NCI-H526 treated with DMSO at 0.1 percent for 48 hours (cell line): Measurements from ENCODE around the gene SLC1A2.

Experiments used
- DNase-seq: peaks from one replicate; lab custom pipeline; 2025; lab: John Stamatoyannopoulos, UW

SLC1A2 gene

DNA sequence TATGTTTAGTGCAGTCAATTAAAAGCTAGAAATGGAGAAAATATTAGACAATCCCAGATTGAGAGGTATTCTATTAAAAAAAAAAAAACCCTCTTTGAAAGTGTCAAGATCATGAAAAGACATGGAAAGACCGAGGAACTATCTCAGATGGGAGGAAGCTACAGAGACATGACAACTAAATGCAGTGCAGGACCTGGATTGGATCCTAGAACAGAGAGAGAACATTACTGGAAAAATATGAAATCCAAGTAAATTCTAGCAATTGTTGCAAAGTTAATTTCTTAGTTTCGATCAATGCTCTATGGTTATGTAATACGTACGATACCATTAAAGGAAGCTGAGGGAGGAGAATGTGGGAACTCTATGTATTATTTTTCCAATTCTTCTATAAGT, 43.2 kb downstream of the SLC1A2 start:
- DNase-seq, result no peak

DNA sequence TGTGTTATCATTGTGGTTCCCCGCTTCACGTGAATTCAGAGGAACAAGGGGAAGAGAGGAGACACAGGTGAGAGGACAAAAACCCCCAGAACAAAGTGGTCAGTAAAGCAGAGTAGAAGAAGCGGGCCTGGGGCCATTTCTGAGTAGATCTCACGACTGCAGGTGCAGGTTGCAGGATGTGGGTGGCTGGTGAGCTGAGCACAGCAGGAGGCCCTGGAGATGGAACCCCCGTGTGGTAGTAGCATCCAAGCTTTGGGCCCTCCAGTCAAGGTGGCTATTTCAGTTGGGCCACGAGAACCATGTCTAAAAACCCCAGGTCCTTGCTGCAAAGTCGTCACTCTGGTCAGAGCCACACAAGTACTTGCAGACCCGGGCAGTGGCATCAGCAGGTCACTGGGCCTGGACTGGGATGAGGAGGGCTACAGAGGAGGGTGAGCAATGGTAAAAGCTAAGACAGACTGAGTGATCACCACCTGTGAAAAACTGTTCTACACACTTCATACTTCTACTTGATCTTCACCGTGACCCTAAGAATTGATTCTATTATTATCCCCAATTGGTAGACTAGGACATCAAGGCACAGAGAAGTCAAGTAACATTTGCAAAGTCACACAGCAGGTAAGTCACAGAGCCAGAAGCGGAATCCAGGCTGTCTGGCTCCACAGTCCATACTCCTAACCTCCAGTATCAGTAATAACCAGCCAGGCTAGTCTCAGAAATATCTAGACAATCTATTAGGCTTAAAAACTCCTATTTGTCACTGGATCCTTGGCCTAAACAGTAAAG, 43.8 kb downstream of the SLC1A2 start:
- no peak for DNase-seq

DNA sequence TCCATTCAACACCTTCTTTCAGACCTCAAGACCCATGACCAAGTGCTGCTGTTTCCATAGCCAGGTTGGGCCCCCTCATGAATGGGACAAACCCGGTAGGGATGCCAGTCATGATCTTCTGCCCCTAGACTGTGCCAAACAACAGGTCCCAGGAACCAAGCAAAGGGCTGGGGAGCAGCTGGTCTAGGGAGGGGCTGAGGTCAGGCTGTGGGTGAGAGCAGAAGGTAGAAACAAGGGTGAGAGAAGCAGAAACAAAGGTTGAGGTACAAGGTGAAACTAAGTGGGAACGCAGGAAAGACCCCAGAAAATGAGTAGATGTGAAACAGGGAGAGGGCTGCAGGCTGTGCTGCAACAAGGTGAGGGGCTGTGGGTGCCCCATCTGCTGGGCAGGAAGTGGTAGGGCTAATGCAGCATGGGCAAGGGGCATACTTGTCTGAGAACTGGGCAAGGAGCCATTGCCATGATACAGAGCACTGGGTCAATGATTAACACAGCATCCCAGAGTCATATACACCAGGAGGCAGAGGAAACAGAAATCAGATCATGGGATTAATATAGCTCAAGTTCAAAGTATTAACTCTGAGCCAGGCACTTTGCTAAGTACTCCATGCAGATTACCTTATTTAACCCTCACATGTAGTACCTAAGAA, 45.9 kb downstream of the SLC1A2 start:
- DNase-seq, result no peak

DNA sequence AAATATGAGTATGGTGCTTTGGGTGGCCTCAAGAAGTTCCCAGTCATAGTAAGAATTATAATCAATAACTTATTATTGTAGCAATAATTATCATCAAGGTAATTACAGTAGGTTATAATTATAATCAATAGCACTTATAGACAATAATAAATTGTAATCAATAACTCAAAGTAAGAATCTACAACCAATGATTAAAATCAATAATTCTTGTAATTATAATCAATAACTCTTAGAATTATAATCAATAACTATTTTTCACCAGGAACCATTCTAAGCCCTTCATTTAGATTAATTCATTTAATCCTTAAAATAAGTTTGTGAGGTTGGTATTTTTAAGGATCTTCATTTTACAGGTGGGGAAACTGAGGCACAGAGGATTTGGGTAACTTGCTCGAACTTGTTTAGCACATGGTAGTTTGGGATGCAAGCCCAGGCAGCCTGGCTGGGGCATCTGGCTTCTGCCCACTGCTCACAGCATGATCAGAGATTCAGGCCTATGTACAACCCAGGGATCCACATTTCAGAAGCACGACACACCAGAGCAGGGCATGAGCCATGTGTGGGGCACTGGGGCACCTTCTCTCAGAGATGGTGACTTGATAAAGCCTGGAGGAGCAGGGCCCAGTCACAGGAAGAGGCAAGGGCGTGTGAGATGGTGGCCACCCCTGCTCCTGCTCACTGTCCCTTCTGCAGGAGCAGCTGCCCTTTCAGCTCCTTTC, 46.6 kb downstream of the SLC1A2 start:
- DNase-seq, result no peak

DNA sequence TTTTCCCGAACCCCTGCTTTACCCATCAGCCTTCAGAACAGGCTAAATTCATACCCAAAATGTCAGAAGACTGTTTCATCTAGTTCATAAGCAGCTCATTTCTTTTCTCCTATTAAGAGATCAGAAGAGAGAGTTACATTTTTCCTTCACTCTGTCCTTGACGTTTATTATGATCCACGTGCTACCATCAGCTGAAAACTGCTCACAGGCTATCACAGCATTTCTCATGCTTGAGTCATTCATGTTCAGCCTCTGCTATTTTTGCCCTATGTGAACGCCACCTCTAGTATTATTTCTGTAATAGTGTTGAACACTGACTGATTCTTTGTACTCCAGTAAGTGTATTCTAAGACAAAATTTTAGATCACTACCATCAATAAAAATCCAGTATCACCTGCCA, 51.9 kb downstream of the SLC1A2 start:
- no peak for DNase-seq

DNA sequence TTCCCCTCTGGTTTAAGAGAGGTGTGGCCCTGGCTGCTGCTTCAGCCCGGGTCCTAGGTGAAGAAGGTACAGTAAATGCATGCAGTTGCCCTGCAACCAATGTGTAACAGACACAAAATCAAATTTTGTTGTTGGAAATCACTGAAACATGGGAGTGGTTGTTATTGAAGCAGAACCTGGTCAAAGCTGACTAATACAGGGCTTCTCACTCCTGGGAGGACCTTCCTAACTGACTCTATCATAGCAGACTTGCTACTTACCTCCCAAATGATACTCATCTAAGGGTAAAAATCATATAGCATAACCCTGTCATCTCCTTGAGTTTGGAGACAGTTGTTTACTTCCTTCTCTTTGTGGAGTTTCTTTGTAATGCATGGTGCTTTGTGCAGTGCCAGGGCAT, 52.6 kb downstream of the SLC1A2 start:
- no peak for DNase-seq

DNA sequence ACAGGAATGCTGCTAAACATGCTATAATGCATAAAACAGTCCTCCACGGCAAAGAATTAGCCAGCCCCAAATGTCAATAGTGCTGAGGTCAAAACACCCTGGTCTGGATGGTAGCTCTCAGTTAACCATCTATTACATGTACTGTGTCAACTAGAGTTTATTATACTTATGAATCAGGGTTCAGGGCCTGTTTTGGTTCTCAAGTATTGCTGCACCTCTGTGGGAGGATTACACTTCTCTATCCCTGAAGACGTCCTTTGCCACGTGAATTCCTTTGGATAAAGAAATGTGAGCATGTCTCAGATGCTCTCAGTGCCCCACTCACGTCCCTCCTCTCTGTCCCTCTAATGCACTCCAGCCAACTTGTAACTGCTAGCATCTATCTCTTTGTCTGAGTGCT, 53.4 kb downstream of the SLC1A2 start:
- DNase-seq, result no peak

DNA sequence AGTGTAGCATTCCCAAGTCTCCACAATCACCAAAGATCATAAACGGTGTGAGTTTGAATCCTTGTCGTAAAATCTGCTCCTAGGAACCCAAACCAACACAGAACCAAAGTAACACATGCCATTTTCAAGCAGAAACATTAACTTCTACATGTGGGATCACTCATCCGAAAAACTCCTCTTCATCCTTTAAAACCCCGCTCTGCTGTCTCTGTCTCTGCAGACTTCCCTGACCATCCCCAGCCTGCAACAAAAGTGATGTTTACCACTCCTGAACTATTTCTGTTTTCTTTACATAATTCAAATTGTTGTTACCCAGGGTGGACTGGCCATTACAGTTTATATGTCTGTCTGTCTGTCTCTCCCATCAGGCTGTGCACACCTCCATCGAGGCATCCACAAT, 54.0 kb downstream of the SLC1A2 start:
- no peak for DNase-seq

DNA sequence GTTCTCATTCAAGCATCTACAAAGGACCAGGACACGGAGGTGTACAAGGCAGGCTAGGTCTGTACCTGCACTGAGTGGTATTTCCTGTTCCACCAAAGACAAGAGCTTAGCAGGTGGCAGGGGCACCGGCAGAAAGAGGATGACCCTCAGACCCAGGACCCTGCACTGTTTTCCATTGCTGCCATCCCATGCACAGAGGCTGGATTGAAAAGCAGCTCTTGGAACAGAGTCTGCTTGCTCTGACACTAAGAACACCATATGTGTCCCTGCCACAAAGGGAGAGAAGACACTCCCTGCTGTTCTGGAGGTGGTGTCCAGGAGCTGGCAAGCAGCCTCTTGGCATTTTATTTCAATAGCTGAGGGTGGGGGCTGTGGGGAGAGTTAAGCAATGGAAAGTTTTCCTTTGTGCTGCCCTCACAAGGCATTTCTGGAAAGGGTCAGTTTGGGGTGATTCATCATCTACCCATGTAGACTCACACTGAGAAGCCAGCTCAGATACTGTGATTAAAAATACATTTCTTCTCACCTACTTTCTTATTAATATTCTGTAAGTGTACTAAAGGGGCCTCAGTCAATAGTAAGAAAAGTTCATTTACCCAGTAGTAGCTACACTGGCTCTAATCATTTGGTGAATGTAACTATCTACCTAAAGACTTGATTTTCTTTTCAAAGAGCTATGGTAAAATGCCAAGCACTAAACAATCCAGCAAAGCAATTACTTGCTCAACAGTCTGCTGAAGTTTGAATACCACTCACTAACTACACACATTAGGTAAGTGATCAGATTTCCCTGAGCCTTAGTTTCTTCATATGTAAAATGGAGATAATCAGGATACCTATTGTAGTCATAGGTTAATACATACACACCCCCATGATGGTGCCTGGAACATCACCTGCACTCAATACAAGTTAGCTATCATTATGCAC, 55.2 kb downstream of the SLC1A2 start:
- no peak for DNase-seq

DNA sequence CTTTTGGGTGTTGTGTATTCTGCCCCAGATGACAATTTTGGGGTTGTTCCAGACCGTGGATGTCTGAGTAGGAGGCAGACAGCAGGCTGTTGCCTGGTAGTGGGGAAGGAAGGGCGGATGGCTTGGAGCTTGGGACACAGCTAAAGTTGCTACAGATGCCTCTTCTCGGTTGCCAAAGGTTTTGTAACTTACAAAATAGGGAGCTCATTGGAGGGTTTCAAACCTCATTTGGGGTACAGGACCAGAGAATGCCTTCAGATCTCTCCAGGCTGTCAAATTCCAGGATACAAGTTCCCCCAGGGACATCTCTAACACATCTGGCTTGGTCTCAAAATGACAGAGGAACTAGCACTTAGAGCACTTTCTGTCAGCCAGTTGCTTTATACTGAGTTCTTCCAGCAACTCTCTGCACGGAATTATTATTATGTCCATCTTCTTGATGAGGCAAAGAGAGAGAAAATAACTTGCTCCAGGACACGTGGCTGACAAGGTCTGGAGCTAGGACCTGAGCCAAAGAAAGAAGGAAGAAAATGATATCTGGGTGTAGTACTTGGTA, 56.0 kb downstream of the SLC1A2 start:
- DNase-seq, result no peak

DNA sequence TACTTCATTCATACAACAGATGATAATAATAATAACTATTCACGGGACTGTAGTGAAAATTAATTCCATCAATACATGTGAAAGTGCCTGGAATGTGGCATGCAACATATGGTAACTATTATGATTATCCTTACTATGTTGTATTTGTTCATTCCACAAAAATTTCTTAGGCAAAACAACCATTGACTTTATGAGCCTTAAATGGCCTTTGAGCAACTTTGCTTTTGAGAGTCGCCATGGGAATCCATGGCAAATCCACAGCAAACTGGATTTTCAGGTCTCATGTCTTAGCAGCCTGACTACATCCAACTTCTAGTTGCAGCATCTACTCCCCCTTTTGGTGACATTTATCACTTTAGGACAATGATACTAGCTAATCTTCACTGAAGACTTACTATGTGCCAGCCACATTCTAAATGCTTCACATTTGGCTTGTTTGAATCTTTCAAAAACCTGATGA, 56.8 kb downstream of the SLC1A2 start:
- DNase-seq, result no peak

DNA sequence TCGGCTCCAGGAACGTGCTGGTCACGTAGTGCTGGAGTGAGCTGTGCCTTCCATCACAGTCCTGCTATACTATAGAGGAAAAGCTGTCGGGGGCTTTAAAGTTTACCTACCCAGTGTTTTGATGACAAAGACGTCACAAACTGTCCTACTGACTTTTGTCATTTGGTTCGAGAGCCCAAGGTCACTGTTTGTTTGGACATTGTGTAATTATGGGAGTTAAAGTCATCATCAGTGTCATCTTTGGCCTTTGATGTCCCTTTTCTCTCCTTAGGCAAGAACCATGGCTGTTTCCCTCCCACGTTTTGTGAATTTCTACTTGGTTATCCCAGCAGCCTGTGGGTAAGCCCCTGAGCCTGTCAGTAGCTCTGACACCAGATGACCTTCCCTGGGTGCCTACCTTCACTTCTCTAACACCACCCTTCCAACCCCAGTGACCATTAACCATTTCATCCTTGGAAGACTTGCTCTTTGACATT, 59.3 kb downstream of the SLC1A2 start:
- no peak for DNase-seq

DNA sequence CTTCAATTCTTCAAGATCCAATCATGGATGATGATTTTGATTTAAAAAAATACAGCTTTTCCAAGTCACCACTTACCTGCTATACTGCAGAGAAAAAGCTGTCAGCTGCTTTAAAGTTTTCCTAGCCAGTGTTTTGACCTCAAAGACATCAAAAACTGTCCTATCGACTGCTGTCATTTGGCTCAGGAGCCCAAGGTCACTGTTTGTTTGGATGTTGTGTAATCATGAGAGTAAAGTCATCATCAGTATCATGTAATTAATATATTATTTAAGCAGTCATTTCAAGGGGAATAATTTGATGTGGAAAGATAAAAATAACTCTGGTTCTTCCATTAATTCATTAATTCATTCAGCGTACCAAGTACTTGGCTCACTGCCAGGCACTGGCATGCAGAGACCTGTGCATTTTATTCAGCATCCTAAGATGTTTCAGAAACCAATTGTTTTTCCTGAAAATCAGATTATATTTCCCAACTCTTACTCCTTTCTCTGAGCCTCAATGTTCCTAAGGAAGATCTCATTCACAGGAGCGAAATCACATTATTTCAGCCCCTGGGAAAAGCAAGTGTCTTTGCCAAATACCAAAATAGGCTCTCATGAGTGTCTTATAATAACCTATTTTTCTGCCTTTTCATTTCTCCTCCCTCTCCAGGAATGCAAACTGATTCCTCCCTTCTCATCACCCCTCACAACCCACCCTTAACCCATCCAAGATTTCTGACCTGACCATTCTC, 59.9 kb downstream of the SLC1A2 start:
- DNase-seq, result no peak

DNA sequence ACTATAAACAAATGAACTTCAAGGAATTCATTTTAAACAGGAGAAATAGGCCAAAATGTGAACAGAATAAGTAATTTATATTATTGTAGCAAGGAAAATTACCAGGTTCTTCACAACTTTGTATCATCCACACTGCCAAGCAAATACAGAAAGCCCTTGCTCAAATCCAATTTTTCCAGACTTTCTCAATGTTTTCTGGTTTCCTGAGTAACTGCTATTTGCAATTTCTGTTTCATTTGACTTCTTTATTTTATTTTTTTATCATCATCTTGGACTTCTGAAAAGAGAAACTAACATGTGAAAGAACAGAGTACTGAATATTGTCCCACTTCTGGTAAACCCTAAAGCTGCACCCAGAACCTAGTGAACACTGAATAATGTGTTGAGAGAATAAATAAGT, 61.0 kb downstream of the SLC1A2 start:
- no peak for DNase-seq

DNA sequence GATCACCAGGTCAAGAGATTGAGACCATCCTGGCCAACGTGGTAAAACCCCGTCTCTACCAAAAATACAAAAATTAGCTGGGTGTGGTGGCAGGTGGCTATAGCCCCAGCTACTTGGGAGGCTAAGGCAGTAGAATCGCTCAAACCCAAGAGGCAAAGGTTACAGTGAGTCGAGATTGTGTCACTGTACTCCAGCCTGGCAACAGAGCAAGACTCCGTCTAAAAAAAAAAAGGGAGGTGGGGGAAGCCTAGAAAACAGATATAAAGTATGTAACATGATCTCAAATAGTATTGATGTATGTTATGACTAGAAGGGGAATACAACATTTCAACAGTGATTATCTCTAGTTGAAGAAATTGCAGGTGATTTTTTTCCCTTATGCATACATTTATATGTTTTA, 61.4 kb downstream of the SLC1A2 start:
- DNase-seq, result no peak

DNA sequence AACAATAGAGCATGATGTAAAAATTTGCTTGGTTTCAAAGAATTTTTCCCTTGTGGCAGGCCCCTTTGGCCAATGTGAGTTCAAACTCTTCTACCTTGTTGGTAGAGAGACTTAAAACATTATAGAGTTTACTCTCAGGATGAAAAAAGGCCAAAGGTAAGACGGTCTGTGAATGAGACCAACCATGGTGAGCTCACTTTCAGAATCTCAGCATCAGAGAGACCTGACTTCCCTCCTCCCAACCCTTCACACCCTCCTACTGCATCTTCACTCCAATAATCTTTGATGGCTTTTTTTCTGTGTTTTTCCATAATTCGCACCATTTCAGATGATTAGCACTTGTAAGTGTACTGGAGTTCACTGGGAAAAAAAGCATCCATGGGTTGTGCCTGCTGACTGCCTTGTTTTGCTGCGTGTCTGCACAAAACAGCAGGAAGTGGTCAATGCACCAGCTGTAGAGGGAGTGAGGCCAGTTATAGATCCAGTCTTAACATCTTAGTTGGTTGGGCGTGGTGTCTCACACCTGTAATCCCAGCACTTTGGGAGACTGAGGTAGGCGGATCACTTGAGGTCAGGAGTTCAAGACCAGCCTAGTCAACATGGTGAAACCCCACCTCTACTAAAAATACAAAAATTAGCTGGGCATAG, 64.1 kb downstream of the SLC1A2 start:
- no peak for DNase-seq

DNA sequence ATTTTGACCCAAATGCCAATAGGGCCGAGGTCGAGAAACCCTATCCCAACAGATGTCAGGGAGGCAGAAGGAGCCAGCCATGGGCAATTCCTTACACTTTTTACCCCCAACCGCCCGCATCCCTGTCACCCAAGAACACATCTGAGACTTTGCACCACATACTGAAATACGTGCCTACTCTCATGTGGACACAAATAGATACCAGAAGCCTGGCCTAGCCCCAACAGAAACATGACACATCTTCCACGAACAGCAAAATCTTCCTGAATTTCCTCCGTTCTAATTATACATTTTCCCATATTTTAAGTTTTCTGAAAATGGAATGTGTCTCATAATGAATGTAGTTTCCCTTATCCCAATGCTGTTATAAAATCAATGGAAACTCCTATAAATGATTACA, 64.7 kb downstream of the SLC1A2 start:
- no peak for DNase-seq

DNA sequence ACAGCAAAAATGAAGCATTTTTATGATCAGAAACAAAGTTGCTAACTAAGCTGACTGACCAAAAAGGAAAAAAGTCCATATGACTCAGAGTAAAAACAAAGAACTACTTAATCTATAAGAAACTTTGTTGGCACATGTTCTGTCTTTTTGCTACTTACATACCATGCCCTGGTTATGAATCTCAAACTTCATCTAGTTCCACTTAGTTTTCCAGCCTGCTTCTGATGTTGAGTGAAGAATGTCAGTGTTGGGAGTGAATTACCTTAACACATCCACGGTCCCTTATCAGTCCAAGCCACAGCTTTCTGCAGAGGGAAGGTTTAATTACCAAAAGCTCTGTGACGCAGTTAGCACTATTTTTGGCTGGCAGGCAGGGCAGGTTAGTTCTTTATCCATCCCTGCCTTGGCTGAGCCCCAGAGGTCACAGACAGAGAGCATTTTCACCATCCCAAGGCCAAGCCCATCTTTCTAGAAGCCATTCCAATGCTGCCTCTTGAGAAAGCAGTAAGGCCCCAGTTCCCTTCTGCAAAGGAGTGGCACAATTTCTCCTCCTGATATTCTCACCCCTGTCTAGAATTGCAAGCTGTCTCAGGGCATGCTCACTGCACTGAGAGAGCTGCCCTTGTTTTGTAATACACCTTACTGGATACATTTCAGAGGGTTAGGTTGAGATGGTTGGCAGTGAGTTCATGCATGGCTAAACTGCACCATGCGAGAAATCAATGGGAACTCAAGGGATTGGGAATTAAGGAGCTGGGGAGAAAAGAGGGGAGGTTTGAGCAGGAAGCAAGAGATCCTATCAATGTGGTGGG, 67.1 kb downstream of the SLC1A2 start:
- no peak for DNase-seq

DNA sequence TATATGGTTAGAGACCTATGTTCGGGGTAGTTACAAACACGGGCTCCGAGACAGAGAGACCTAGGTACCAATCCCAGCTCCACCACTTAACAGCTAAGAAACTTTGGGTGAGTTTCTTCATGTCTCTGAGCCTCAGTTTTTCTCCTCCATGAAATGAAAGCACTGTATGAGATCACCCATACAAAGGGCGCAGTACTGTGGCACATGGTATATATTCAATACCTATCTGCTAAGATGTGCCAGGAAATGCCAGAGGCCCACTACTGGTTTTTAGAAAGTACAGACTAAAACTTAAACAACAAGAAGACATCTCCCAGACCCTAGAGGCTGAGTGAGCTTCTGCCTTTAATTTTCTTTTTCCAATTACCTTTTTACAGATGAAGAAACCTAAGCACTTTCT, 69.5 kb downstream of the SLC1A2 start:
- DNase-seq, result no peak
